ENCODE data around the gene DSCAM.
"Not testable (repeated sequence)": the region's sequence is repeated elsewhere in the genome, so short reads cannot be mapped to it uniquely, and the experiment has no call there.

Gene DSCAM

DNA sequence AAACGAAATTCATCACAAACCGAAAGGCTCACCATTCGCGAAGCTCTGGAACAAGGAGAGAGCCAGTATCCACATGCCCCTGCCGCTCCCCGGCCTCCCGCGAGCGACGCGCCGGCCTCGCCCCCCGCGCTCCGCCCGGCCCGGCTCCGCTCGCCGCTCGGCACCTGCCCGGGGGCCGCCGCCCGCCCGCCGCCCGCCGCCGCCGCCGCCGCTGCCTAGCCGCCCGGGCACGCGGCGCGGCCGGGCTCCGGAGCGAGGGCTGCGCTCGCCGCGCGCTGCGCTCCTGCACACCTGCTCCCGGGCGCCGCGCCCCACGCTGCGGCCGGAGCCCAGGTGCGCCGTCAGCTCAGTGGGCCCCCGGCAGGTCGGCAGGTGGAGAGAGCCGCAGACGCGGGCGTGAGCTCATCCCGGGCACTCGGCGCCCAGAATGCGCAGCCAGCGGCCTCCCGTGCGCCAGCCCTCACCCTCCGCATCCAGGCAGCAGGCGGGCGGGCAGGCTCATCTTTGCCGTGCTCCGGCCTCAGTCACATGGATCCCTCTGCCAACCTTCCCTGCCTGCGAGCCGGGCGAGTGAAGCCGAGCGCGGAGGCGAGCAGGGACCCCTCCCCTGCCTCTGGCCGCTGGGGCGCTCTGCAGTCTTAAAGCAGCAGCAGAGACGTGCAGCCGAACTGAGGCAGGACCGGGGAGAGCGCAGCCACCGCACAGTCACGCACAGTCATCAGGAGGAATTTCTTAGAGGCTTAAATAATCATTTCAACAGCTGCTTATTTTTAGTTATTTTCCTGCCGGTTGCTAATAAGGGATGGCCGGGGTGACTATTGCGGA lies at the start of gene DSCAM:
Gene DSCAM (minus strand): TSS at position 572 of the 825 bp plus-strand sequence. CDS start 497 bp downstream, at position 75.
- DNase-seq (ENCODE audit: low read depth): no peak

DNA sequence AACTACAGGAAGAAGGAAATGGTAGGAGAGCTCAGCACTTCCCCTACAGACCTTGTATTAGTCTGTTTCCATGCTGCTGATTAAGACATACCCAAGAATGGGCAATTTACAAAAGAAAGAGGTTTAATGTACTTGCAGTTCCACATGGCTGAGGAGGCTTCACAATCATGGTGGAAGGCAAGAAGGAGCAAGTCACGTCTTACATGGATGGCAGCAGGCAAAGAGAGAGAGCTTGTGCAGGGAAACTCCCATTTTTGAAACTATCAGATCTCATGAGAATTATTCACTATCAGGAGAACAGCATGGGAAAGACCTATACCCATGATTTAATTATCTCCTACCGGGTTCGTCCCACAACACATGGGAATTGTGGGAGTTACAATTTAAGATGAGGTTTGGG lies 48.7 kb upstream of the DSCAM start:
- DNase-seq (ENCODE audit: low read depth): not testable (repeated sequence)

GRCh38 chr21:40886931-40887330 lies 40.0 kb upstream of the DSCAM start:
- DNase-seq (ENCODE audit: low read depth): no peak

DNA sequence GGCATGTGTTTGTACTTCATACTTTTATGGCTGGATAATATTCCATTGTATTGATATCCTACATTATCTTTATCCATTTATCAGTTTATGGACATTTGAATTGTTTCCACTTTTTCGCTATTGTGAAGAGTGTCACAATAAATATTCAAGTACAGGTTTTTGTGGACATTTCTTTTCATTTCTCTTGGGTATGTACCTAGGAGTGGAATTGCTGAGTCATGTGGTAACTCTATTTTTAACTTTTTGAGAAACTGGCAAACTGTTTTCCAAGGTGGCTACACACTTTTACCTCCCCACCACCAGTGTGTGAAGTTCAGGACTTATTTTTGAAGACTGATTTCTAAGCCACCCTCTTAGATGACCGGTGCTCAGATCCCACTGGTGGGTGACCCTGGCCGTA lies 39.0 kb upstream of the DSCAM start:
- DNase-seq (ENCODE audit: low read depth): no peak

- DNase-seq (ENCODE audit: low read depth): no peak
These were observed 35.4 kb upstream of the DSCAM start for GRCh38 chr21:40882192-40882915.

- DNase-seq (ENCODE audit: low read depth): no peak
These were observed 34.8 kb upstream of the DSCAM start for GRCh38 chr21:40881767-40882166.

DNA sequence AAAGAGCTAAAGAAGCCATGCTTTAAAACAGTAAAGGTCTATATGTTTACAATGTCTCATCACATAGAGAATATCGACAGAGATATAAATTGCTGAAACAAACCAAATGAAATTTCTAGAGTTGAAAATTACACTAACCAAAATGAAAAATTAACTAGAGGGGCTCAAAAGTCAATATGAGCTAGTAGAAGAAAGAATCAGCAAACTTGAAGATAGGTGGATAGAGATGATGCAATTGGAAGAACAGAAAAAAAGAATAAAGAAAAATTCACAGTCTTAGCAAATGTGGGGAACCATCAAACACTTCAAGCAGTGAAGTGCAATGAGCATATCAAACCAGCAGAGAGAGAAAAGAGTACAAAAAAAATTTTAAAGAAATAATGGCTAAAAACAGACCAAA lies 24.1 kb upstream of the DSCAM start:
- DNase-seq (ENCODE audit: low read depth): no peak

GRCh38 chr21:40863839-40864238 lies 16.9 kb upstream of the DSCAM start:
- DNase-seq (ENCODE audit: low read depth): no peak

DNA sequence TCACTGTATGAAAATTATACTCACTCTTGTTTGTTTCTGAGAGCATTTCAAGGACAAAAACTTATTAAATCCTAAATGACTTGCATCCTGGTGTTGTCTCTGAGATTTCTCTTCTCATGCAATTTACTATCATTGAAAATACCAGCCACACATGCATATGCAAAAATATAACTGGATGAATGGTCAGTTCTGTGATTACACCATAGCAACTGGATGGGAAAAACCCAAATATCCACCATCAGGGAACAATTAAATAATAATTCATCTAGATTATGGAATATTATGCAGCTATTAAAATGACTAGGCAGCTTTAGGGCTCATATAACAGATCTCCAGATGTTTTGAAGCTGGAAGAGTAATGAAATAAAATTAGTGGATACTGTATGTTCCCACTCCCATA lies 11.6 kb upstream of the DSCAM start:
- no peak for DNase-seq (ENCODE audit: low read depth)

DNA sequence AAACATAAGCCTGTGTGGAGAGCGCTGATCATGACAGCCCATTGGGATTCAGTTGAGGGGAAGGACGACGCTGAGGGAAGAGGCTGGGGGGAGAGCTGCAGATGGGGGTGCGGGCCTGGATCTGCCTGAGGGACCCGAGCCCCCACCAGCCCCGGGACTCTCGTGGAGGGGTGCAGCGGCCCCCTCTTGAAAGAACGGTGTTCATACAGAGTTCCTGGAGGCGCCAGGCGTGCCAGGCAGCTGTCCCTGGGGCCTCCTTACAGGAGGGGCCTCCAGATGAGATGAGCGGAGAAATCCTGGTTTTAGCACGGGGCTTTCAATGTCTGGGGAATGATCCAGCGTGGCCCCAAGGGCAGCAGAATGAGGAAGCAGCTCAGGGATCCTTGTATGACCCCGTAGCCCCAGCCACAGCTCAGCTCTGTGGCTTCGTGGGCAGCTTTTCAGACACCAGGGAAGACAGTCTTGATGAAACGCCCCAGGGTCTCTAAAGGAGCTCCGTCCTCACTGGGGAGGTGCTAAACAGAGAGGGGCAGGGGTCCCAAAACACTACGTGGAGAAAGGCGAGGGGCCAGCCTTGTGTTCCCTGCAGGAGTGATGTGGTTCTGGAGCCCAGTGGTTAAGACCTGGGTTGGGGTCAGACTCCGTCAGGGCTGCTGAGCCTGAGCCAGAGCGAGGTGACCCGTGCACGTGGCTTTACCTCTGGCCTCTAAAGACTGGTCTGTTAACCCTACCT lies 7.2 kb upstream of the DSCAM start:
- no peak for DNase-seq (ENCODE audit: low read depth)

GRCh38 chr21:40852563-40852962 lies 5.6 kb upstream of the DSCAM start:
- DNase-seq (ENCODE audit: low read depth): no peak

DNA sequence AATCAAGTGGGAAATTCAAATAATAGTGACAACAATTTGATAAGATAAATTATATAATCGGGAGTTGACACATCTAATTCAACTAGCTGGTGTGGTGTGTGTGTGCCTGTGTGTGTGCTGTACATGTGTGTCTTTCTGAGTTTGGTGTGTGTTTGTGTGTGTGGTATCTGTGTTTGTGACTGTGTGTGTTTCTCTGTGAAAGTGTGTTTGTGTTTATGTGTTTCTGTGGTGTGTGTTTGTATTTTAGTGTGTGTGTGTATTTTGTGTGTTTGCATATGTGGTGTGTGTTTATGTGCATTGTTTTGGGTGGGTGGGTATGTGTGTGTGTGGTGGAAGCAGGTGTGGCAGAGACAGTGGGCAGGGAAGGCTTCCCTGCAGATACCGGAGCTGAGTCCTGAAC lies 4.8 kb upstream of the DSCAM start:
- no peak for DNase-seq (ENCODE audit: low read depth)

DNA sequence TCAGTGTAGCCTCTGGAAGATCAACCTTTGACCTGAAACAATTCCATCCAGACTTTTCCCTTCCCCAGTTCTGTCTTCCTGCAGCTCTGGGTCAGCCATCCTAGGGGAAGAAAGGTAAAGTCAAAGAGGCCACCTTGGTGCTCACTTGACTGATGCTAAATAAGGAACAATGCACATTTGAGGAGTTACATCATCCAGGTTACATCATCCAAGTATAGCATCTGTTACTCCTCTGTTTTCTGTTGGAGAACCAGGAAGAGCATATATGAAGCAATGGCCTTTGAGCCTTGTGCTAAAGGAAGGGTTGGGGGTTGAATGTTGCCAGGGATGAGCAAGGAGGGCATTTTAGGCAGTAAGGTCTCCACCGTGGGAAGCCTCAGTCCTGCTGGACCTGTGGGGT lies 3.1 kb upstream of the DSCAM start:
- no peak for DNase-seq (ENCODE audit: low read depth)

DNA sequence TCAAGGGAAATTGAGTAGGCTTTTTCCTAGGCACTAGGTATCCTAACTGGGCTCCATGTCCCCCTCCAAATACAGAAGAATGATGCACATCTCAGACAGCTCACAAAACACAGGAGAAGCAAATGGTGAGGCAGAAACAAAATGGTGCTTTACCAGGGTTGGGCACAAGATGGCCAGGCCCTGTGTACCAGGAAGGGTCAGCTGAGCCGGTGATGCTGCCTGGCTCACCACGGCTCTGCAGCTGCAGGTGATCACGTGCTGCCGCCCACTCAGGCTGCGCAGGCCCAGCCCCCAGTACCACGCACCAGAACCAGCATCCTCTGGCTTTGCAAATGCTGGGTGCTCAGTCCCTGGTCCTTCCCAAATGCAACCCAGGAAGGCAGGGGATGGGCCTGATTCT lies 993 bp upstream of the DSCAM start:
- no peak for DNase-seq (ENCODE audit: low read depth)

DNA sequence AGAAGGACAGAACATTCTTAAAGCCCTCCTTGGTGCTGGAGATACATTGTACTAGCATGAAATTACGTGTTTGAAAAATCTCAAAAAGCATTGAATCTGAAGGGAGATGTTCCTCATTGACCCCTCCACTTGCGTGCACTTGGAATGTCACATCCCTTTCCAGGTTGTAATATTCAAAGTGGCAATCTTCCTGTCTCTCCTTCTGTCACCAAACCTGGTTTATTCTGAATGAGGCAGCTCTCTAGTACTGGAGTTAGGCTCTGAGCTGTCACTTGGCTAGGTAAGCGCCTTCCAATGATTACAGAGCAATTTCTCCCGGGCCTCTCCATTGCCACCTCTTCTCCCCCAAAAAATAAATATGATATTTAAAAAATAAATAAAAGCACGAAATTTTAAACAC lies 855 bp downstream of the DSCAM start:
- no peak for DNase-seq (ENCODE audit: low read depth)

GRCh38 chr21:40845441-40845995 lies 1.4 kb downstream of the DSCAM start:
- no peak for DNase-seq (ENCODE audit: low read depth)

DNA sequence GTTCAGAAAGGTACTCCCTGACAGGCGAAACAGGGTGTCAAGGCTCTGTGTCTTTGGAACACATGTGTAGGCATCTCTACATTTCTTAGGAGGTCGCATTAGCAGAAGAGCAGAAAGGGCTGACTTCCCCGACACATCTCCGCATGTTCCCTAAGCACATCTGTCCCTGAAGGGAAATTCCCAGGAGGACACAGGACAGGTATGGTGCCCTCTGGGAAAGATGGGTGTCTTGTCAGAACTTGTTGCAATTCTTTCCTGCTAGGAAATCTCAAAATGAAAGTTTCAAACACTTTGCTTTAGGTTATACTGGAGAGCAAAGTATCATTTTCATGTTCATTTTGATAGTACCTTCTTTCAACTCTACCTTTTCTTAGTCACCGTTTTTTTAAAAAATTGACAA lies 2.0 kb downstream of the DSCAM start:
- DNase-seq (ENCODE audit: low read depth): no peak

DNA sequence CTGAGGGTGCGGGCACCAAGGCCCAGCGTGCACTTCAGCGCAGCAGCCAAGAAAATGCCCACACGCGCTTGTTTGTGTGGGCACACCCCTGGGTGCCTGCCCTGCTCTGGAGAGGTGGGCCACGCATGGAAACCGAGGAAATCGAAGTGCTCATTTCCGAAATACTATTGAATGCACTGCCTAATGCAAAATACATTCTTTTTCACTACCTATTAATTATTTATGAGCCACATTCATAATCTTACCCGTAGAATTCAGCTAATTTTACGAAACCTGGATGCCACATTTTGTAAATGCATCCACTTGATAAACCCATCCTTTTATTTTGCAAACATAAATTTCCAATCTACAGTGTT lies 4.8 kb downstream of the DSCAM start:
- no peak for DNase-seq (ENCODE audit: low read depth)

GRCh38 chr21:40841524-40842196 lies 5.3 kb downstream of the DSCAM start:
- DNase-seq (ENCODE audit: low read depth): no peak

DNA sequence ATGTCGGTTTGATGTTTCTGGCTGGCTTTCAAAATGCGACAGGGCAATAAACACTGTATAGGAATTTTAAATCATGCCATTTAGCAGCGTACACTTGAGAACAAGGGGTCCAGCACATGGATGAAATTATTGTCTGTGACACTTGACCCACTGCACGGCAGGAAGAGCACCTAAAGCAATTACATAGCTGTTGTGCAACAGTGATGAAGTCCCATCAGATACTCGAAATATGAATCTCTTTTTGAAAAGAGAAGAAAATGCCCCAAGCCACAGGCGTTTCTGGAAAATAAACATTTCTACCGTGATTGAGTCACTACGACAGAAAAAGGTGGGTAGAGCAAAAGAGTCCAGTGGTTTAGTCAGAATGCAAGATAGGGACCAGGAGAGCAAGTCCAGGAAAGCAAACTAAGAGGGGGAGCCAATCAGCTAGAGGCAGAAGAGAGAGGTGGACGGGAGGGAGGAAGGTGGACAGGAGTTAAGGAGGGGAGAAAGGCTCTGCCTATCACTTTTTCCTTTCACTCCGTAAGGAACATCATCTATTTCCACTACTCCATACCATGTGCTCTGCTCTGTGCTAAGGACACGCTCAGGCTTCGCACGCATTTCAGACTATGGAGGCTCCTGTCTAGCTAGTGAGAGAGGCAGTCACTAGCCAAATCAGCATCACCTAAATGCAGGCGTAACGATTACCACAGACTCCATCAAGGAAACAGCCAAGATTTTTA lies 6.4 kb downstream of the DSCAM start:
- no peak for DNase-seq (ENCODE audit: low read depth)

GRCh38 chr21:40839521-40839920 lies 7.4 kb downstream of the DSCAM start:
- DNase-seq (ENCODE audit: low read depth): no peak
